HAP-1 (cell line): Measurements from ENCODE around the gene RNF123.

Source experiments
- DNase-seq, 2 experiments: peaks; one replicate each; pipeline ENCODE4 v3.0.0-alpha.2; 2016 to 2020; ENCODE audit warnings: low spot score in 2 of 2
- H3K27me3 ChIP-seq: fragments of 250-450 bp; sonication (Bioruptor Pico); 2 replicates; pipeline ENCODE4 v1.5.1; 2020; ENCODE audit warnings: low read depth, mild to moderate bottlenecking, moderate library complexity
- H3K36me3 ChIP-seq: fragments of 250-450 bp; sonication (Bioruptor Pico); replicated peaks from 2 replicates; pipeline ENCODE4 v1.5.1; 2020; ENCODE audit warnings: mild to moderate bottlenecking
- H3K4me1 ChIP-seq: fragments of 250-450 bp; sonication (Bioruptor Pico); 2 replicates; pipeline ENCODE4 v1.5.1; 2020; ENCODE audit warnings: mild to moderate bottlenecking
- H3K4me3 ChIP-seq: fragments of 250-450 bp; sonication (Bioruptor Pico); 2 replicates; pipeline ENCODE4 v1.5.1; 2020; ENCODE audit warnings: mild to moderate bottlenecking, moderate library complexity
- H3K9me3 ChIP-seq: fragments of 250-450 bp; sonication (Bioruptor Pico); 2 replicates; pipeline ENCODE4 v1.5.1; 2020; ENCODE audit warnings: mild to moderate bottlenecking, moderate library complexity
- in situ Hi-C: fragments of 300-500 bp; cut with MboI; formaldehyde crosslinking; loops from 3 replicates; pipeline ENCODE4 v1.14.3; 2020; ENCODE audit warnings: low sequenced_read_pairs, inconsistent platforms, mixed read lengths

RNF123 gene

DNA sequence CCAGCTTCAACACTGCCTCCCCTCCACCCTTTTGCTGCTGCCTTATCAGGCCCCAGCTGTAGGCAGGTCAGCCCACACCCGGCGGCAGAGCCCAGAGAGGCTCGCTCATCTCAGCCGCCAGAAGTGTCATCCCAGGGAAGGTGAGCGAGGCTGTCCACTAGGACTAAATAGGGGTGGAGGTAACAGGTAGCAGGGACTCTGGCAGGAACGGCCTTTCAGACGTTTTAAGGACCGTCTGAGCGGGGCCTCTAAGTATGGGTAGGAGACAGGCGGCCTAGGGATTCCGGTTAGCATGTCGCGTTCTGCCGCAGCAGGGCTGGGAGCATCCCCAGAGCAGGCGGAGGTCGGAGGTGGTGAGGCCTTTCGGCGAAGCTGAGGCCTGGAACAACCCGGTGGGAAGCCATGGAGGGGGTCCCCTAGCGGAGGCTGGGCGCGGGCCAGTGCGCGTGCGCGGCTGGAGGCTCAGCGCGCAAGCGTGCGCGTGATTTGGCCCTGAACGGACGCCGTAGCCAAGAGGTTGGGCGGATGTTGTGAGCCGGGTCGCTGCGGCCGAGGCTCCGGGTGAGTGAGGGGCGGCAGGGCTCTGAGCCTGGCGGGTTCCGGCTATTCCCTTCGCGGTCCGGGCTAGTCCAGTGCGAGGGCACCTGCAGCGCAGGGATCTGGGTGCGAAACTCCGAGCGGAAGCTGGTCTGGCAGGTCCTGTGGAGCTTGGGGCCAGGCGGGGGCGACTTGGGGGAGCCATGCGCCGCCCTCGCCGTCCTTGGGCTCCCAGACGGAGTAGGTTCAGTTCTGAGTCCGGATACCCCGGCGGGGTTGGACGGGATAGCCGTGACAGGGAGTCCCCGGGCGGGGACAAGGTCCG lies at the start of gene RNF123, which contains the start of gene MST1:
Gene RNF123, plus strand, starts transcription at position 512 of the 862 bp plus-strand sequence. CDS start 1,609 bp downstream, outside the sequence.
Gene MST1, minus strand, starts transcription at position 429 of the 862 bp plus-strand sequence. CDS start 783 bp downstream, outside the sequence.
- in situ Hi-C loops: no loop called here
- Histone ChIP-seq H3K4me3 (peak within 1 kb of the TSS; percentile 96), H3K36me3 (no peaks in the 10 kb centered on the region; the same call in 1 of the 2 replicates), H3K4me1 (no peaks in the 10 kb centered on the region), H3K27me3 (no peaks in the 10 kb centered on the region), H3K9me3 (no peaks in the 10 kb centered on the region)
- DNase-seq: peak; percentile 76 to 95

DNA sequence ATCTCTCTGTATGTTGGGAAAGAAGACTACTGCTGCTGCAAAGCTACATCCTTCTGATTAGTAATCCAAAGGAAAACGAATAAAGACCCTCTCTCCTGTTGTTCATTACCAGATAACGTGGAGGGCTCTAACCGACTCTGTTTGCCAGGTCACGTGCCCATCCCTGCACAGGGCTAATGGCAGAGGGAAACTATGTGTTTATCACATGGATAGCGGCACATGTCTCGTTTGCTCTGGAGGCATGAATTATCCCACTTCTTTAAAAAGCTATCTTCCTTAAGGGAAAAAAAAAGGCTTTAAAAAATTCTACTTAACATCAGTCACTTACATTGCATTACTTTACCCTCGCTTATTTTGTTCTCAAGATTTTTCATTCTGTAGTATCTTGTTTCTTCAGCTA lies 48.1 kb upstream of the RNF123 start:
- H3K36me3 ChIP-seq: no peaks in the 10 kb centered on the region
- H3K27me3 ChIP-seq: no peaks in the 10 kb centered on the region
- H3K4me1 ChIP-seq: no peaks in the 10 kb centered on the region
- no peak overlapping the region for H3K4me3 ChIP-seq
- in situ Hi-C loops: no loop called here
- H3K9me3 ChIP-seq: no peaks in the 10 kb centered on the region
- no peak for DNase-seq

DNA sequence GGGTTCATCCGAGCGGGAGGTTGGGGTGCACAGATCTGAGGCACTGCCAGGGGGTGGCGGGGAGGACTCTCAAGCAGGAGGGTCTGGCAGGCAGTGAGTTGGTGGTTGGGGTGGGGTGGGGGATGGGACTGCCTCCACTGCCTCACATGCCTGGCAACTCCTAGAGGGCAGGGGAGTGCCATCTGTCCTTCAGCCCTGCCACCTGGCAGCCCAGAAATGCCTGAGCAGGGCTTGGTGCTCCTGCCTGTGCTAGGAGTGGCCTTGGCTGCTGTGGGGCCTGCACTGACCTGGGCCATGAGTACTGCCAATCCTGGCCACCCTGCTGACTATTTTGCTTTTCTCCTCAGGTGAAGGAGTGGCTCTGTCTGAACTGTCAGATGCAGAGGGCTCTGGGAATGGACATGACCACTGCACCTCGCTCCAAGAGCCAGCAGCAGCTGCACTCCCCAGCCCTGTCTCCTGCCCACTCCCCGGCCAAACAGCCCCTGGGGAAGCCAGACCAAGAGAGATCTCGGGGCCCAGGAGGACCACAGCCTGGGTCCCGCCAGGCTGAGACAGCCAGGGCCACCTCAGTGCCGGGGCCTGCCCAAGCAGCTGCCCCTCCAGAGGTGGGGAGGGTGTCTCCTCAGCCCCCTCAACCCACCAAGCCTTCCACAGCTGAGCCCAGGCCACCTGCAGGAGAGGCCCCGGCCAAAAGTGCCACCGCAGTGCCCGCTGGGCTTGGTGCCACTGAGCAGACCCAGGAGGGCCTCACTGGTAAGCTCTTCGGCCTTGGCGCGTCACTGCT lies 47.2 kb upstream of the RNF123 start:
- H3K27me3 ChIP-seq: no peaks in the 10 kb centered on the region
- H3K4me1 ChIP-seq: no peaks in the 10 kb centered on the region
- in situ Hi-C loops: no loop called here
- no peak for DNase-seq
- H3K36me3 ChIP-seq: no peaks in the 10 kb centered on the region
- H3K9me3 ChIP-seq: no peaks in the 10 kb centered on the region
- no peak overlapping the region for H3K4me3 ChIP-seq

DNA sequence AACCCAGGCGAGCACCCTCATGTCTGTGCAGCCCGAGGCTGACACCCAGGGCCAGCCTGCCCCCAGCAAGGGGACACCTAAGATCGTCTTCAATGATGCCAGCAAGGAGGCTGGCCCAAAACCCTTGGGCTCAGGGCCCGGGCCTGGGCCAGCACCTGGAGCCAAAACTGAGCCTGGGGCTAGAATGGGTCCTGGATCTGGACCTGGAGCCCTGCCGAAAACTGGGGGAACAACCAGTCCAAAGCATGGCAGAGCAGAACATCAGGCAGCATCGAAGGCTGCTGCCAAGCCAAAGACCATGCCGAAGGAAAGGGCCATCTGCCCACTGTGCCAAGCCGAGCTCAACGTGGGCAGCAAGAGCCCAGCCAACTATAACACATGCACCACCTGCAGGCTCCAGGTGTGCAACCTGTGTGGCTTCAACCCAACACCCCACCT lies 46.6 kb upstream of the RNF123 start:
- H3K27me3 ChIP-seq: no peaks in the 10 kb centered on the region
- DNase-seq: no peak
- in situ Hi-C loops: no loop called here
- H3K9me3 ChIP-seq: no peaks in the 10 kb centered on the region
- no peak overlapping the region for H3K4me3 ChIP-seq
- H3K4me1 ChIP-seq: no peaks in the 10 kb centered on the region
- H3K36me3 ChIP-seq: no peaks in the 10 kb centered on the region

DNA sequence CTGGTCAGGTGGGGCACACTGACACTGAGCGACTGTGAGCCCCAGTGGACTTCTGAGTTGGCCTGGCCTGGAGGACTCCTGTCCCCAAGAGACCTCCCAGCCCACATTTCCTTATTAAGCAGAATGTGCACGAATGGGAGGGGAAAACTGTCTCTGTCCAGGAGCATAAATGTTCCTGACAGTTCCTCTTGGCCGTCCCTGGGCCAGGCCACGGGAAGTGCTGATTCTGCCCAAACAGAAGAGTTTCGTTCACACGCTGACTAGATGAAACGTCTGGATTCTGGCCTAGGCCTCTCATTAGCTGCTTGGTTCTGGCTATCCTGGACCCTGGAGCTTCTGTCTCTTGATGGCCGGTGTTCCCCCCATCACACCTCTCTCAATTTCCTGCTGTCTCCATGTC lies 44.7 kb upstream of the RNF123 start:
- no peaks in the 10 kb centered on the region for H3K9me3 ChIP-seq
- no peak for DNase-seq
- in situ Hi-C loops: no loop called here

DNA sequence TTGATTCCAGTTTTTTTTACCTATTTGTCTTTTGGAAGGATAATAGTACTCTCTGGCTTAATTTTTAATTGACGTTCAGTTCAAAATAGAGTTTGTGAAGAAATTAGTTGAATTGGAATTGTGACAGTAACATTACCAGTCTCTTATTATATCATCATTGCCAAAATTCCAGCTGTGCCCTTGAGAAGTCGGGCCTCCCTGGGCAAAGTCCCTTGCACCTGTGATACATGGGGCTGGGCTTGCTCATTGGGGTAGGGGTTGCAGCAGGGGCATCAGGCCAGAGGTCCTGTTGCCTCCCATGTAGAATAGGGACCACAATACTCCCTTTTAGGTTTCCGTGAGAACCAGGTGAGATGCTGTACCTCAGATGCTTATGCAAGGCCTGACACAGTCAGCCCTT lies 43.1 kb upstream of the RNF123 start:
- H3K4me3 ChIP-seq: no peak overlapping the region
- no peaks in the 10 kb centered on the region for H3K4me1 ChIP-seq
- H3K27me3 ChIP-seq: no peaks in the 10 kb centered on the region
- in situ Hi-C loops: no loop called here
- no peak for DNase-seq
- no peaks in the 10 kb centered on the region for H3K36me3 ChIP-seq
- H3K9me3 ChIP-seq: no peaks in the 10 kb centered on the region

More for the DNA sequence above, 44.7 kb upstream of the RNF123 start:
- H3K4me3 ChIP-seq: no peak overlapping the region
- H3K4me1 ChIP-seq: no peaks in the 10 kb centered on the region
- H3K36me3 ChIP-seq: no peaks in the 10 kb centered on the region
- H3K27me3 ChIP-seq: no peaks in the 10 kb centered on the region

DNA sequence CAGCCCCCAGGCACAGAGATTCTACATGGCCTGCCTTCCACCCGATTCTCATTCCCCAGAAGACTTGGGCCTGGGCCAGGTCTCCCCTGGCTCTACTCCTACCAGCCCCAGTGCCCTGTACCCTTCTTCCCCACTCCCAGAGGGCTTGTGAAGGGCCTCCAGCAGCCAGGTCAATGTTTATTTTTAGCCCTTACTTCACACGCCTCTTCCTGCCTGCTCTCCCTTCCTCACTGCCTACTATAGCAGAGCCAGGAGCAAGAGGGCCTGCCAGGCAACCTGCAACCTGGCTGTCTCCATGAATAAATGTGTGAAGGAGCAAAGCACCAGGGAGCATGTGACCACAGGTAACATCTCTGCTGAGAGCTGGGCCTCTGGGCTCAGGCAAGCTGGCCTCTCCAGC lies 41.6 kb upstream of the RNF123 start:
- no peak overlapping the region for H3K4me3 ChIP-seq
- H3K27me3 ChIP-seq: no peaks in the 10 kb centered on the region
- in situ Hi-C loops: no loop called here
- no peaks in the 10 kb centered on the region for H3K4me1 ChIP-seq
- no peak for DNase-seq
- H3K36me3 ChIP-seq: no peaks in the 10 kb centered on the region
- no peaks in the 10 kb centered on the region for H3K9me3 ChIP-seq

DNA sequence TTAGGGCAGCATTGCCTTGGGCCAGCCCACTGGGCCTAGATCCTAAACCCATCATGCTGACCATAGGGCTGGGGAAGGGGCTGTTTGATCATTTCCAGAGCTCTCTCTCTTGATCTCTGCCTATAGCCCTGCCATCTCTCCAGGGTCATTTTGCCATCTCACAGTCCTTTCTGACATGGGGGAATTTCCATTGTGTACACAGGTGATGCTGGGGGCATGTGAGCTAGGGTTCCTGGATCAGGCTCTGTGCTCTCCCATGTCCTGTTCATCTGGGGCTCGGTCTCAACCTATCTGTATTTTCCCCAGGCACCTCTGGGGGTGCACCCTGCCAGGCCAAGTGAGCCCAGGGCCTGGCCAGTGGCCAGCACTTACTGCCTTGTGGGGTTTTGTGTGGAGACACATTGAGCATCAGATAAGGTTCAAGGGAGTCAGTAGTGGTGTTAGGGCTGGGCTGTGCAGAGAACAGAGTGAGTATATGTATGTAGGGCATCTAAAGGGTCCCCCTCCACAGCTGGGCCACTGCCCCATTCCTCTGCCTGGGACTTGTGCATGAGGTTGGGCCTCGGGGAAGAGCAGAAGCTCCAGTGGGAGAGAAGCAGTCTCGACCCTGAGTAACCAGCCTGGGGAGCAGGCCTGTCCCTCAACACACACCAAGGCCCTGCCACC lies 40.9 kb upstream of the RNF123 start:
- H3K4me3 ChIP-seq: no peak overlapping the region
- H3K27me3 ChIP-seq: no peaks in the 10 kb centered on the region
- H3K36me3 ChIP-seq: no peaks in the 10 kb centered on the region
- in situ Hi-C loops: no loop called here
- no peak for DNase-seq
- H3K9me3 ChIP-seq: no peaks in the 10 kb centered on the region
- H3K4me1 ChIP-seq: no peaks in the 10 kb centered on the region

DNA sequence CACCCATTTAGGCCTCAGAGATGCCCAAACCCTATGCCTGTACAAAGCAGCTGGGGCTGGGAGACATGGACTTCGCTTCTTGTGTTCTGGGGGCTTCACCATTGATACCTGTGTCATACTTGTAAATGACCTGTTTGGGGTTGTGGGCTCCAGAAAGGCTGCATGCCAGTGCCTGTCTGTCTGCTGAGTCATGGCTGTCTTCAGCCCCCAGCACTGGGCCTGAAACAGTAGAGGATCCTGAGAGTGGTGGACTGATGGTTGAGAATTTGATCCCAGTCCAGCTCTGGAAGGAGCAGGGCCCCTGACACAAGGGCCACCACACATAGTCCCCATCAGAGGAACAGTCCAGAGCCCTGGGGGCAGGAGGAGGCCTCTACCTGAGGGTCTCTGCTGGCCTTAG lies 39.8 kb upstream of the RNF123 start:
- in situ Hi-C loops: no loop called here
- Histone ChIP-seq H3K27me3 (no peaks in the 10 kb centered on the region), H3K4me3 (no peak overlapping the region), H3K4me1 (no peaks in the 10 kb centered on the region), H3K36me3 (no peaks in the 10 kb centered on the region), H3K9me3 (no peaks in the 10 kb centered on the region)
- no peak for DNase-seq

DNA sequence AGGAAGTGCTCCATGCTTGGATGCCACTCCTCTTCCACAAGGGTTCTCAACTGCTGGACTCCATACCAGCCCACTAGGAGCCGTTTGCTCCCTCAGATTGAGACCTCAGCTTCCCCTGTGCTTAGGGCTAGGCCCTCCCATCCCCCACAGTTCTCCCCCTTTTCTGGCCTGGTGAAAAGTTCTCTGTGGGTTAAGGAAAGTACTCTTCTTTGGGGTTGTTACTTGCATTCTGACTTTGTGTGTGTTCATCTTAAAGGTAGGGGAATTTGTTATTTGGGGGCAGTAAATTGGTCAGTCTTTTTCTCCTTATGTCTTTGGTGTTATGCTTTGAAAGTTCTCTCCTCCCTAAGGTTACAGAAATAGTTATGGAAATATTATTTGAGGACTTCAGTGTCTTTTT lies 39.2 kb upstream of the RNF123 start:
- Histone ChIP-seq H3K9me3 (no peaks in the 10 kb centered on the region), H3K4me1 (no peaks in the 10 kb centered on the region), H3K4me3 (no peak overlapping the region), H3K36me3 (no peaks in the 10 kb centered on the region), H3K27me3 (no peaks in the 10 kb centered on the region)
- in situ Hi-C loops: no loop called here
- DNase-seq: no peak

DNA sequence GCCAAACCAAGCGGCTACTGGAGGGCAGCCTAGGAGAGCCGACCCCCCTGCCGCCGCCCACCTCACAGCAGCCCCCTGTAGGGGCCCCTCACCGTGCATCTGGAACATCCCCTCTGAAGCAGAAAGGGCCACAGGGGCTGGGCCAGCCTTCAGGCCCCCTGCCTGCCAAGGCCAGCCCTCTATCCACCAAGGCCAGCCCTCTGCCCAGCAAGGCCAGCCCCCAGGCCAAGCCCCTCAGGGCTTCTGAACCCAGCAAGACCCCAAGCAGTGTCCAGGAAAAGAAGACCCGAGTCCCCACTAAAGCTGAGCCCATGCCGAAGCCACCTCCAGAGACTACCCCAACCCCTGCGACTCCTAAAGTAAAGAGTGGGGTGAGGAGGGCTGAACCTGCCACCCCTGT lies 38.7 kb upstream of the RNF123 start:
- in situ Hi-C loops: no loop called here
- no peaks in the 10 kb centered on the region for H3K9me3 ChIP-seq
- H3K36me3 ChIP-seq: no peaks in the 10 kb centered on the region
- DNase-seq: no peak
- no peaks in the 10 kb centered on the region for H3K27me3 ChIP-seq
- H3K4me3 ChIP-seq: no peak overlapping the region
- no peaks in the 10 kb centered on the region for H3K4me1 ChIP-seq

DNA sequence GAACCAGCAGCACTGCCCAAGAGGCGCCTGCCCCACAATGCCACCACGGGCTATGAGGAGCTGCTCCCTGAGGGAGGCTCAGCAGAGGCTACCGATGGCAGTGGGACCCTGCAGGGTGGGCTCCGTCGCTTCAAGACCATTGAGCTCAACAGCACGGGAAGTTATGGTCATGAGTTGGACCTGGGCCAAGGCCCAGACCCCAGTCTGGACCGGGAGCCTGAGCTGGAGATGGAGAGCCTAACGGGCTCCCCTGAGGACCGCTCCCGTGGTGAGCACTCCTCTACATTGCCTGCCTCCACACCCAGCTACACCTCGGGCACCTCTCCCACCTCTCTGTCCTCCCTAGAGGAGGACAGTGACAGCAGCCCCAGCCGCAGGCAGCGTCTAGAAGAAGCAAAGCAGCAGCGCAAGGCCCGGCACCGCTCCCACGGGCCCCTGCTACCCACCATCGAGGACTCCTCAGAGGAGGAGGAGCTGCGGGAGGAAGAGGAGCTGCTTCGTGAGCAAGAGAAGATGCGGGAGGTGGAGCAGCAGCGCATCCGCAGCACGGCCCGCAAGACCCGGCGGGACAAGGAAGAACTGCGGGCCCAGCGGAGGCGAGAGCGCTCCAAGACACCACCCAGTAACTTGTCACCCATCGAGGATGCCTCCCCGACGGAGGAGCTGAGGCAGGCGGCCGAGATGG lies 37.0 kb upstream of the RNF123 start:
- DNase-seq: no peak
- Histone ChIP-seq H3K27me3 (no peaks in the 10 kb centered on the region), H3K36me3 (no peaks in the 10 kb centered on the region), H3K4me1 (no peaks in the 10 kb centered on the region), H3K9me3 (no peaks in the 10 kb centered on the region), H3K4me3 (no peak overlapping the region)
- in situ Hi-C loops: no loop called here

DNA sequence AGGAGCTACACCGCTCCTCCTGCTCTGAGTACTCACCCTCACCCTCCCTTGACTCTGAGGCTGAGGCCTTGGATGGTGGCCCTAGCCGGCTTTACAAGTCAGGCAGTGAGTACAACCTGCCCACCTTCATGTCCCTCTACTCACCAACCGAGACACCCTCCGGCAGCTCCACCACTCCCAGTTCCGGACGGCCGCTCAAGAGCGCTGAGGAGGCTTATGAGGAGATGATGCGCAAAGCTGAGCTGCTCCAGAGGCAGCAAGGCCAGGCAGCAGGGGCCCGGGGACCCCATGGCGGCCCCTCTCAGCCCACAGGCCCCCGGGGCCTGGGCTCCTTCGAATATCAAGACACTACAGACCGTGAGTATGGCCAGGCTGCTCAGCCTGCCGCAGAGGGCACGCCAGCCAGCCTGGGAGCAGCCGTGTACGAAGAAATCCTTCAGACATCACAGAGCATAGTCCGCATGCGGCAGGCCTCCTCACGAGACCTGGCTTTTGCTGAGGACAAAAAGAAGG lies 36.4 kb upstream of the RNF123 start:
- no peak for DNase-seq

More for the DNA sequence above, 36.4 kb upstream of the RNF123 start:
- in situ Hi-C loops: no loop called here
- Histone ChIP-seq H3K36me3 (no peaks in the 10 kb centered on the region), H3K27me3 (no peaks in the 10 kb centered on the region), H3K9me3 (no peaks in the 10 kb centered on the region), H3K4me1 (no peaks in the 10 kb centered on the region), H3K4me3 (no peak overlapping the region)
